AG04449 (cell line): Measurements from ENCODE around the gene DLEC1.
"Not testable (repeated sequence)": the region's sequence is repeated elsewhere in the genome, so short reads cannot be mapped to it uniquely, and the experiment has no call there.

Experiments
- CTCF ChIA-PET: fragments of 350-600 bp; formaldehyde crosslinking; extraction: SDS; loops from one replicate; lab custom pipeline; 2021; ENCODE audit warnings: antibody characterized with exemption; lab: Yijun Ruan, JAX
- POLR2A ChIA-PET: fragments of 400-600, 350-600 bp; formaldehyde crosslinking; extraction: SDS; loops from one replicate; lab custom pipeline; 2020; ENCODE audit warnings: antibody characterized with exemption, inconsistent platforms; lab: Yijun Ruan, JAX
- DNase-seq: peaks from one replicate; pipeline ENCODE4 v3.0.0-alpha.2; 2010; ENCODE audit warnings: low read depth, low spot score
- H3K4me3 ChIP-seq: 2 replicates; pipeline ENCODE4 v1.5.1; 2011; ENCODE audit warnings: low read depth, mild to moderate bottlenecking, control low read depth, low read length
- TF ChIP-seq, protein P1 (sequence below): IDR thresholded peaks from one replicate; pipeline ENCODE4 v1.5.1; 2011; ENCODE audit warnings: mild to moderate bottlenecking, moderate library complexity, low read length, control low read depth, inconsistent platforms; ENCODE audit not compliant: insufficient read depth; ENCODE audit errors: missing control alignments

The DLEC1 gene

DNA sequence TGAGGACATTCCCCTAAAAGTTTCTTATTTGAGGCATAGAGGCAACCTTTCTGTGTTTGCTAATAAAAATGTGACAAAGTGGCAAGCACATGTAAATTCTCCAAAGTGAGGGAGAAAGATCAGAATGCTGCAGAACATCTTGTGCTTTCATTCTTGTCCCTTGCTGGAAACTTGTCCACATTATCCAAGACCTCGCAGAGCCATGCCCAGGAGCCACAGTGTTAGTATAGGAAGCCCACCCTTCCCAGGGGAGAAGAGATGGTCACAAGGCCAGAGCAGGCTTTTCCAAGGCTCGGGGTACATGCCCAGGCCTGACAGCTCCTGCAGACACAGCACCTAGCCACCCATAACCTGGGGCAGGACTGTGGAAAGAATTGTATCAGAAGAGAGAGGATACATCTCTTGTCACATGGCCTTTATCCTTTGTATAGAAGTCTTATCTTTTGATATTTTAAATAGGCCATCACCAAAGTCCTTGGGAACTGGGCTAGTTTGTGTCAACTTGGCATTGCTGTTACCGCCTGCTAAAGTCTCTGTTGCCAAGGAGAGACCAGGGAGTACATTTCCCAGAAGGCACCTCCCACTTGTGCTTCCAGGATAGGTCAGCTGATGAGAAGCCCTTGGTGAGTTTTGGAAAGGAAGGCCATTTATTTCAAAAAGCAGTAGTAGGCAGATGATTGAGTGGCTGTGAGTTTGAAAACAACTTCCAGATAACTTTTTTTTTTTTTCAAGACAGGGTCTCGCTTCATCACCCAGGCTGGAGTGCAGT lies 10.5 kb downstream of the DLEC1 start:
- CTCF ChIA-PET, result no interaction called here

DNA sequence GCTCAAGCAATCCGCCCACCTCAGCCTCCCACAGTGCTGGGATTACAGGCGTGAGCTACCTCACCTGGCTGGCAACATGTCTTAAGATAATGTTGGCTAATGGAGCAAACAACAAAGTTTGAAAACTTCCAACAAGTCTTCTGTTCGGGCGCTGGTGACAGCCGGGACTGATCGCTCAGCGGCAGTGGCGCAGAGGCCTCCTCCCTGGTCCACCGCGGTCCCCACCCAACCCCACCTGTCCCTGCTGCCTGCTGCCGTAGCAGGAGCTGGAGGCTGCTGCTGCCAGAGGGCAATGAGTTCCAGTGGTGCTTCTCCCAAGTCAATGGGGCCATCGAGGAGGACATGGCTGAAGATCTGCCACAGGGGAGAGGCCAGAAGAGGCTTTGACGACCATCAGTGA lies 12.1 kb downstream of the DLEC1 start:
- CTCF ChIA-PET, result no interaction called here
- POLR2A ChIA-PET, result no interaction called here
- DNase-seq, result no peak

More for the DNA sequence above, 10.5 kb downstream of the DLEC1 start:
- POLR2A ChIA-PET, result no interaction called here
- no peak for DNase-seq
- TF ChIP-seq, protein P1, sequence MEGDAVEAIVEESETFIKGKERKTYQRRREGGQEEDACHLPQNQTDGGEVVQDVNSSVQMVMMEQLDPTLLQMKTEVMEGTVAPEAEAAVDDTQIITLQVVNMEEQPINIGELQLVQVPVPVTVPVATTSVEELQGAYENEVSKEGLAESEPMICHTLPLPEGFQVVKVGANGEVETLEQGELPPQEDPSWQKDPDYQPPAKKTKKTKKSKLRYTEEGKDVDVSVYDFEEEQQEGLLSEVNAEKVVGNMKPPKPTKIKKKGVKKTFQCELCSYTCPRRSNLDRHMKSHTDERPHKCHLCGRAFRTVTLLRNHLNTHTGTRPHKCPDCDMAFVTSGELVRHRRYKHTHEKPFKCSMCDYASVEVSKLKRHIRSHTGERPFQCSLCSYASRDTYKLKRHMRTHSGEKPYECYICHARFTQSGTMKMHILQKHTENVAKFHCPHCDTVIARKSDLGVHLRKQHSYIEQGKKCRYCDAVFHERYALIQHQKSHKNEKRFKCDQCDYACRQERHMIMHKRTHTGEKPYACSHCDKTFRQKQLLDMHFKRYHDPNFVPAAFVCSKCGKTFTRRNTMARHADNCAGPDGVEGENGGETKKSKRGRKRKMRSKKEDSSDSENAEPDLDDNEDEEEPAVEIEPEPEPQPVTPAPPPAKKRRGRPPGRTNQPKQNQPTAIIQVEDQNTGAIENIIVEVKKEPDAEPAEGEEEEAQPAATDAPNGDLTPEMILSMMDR, result no peak
- no peak overlapping the region for H3K4me3 ChIP-seq

DNA sequence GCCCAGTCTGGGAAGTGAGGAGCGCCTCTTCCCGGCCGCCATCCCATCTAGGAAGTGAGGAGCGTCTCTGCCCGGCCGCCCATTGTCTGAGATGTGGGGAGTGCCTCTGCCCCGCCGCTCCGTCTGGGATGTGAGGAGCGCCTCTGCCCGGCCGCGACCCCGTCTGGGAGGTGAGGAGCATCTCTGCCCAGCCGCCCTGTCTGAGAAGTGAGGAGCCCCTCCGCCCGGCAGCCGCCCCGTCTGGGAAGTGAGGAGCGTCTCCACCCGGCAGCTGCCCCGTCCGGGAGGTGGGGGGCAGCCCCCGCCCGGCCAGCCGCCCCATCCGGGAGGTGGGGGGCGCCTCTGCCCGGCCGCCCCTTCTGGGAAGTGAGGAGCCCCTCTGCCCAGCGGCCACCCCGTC lies 14.3 kb downstream of the DLEC1 start:
- CTCF ChIA-PET, DNase-seq, POLR2A ChIA-PET, H3K4me3 ChIP-seq: not testable (repeated sequence)

More for the DNA sequence above, 12.1 kb downstream of the DLEC1 start:
- H3K4me3 ChIP-seq, result no peak overlapping the region
- TF ChIP-seq, protein P1, result no peak

DNA sequence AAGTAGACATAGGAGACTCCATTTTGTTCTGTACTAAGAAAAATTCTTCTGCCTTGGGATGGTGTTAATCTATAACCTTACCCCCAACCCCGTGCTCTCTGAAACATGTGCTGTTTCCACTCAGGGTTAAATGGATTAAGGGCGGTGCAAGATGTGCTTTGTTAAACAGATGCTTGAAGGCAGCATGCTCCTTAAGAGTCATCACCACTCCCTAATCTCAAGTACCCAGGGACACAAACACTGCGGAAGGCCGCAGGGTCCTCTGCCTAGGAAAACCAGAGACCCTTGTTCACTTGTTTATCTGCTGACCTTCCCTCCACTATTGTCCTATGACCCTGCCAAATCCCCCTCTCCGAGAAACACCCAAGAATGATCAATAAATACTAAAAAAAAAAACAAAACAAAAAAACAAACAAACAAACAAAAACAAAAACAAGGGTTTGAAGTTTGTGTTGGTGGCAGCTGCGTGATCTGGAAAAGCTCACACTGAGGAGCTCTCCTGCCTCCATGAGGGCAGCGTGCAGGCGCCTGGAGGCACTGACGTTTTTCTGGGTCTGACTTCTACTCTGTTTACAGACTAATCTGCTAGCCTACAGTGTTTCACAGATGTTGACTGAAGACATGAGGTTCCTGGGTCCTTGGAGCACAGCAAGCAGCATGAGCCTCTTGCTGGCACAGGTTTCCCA lies 14.9 kb downstream of the DLEC1 start:
- DNase-seq, H3K4me3 ChIP-seq, CTCF ChIA-PET, POLR2A ChIA-PET: not testable (repeated sequence)

DNA sequence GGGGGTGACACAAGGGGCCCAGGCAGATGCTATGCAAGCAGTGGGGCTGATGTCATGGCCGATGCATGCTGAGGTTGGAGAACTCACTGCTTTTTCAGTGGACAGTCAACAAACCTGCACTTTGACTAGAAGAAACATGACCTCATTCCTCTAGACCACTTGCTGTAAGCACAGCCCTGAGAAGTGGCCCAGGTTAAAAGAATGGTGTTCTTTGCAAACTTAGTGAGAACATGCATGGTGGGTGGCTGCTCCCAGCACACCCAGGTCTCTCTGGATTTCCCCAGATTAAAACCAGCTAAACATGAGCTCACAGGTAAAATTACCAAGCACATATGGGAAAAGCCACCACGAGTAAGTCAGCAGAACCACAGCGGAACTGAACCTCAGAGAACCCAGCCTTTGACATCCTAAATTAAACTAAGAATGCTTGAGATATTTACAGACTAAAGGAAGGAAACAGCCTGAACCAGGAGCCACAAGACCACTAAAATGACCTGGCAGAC lies 15.5 kb downstream of the DLEC1 start:
- ChIA-PET POLR2A (no interaction called here), CTCF (no interaction called here)
- H3K4me3 ChIP-seq, result no peak overlapping the region
- no peak for DNase-seq
- TF ChIP-seq, protein P1, result no peak

DNA sequence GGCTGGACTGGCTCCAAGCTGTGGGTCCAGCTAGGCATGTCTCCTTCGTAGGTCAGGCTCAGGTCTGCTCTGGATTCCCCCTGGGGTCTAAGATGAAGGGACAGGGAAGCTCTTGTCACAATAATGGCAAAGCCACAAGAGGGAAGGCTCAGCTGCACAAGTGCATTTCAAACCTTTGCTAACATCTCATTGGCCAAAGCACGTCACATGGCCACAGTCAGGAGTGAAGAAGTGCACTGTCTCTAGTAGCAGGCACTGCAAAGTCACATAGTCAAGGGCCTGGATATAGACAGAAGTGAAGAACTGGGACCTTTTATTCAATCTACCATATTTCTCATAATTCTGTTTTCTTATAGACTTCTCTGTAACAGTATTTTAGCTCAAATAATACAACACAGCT lies 20.1 kb downstream of the DLEC1 start:
- TF ChIP-seq, protein P1, result no peak
- CTCF ChIA-PET, result no interaction called here
- DNase-seq, result no peak
- no peak overlapping the region for H3K4me3 ChIP-seq
- POLR2A ChIA-PET, result no interaction called here

DNA sequence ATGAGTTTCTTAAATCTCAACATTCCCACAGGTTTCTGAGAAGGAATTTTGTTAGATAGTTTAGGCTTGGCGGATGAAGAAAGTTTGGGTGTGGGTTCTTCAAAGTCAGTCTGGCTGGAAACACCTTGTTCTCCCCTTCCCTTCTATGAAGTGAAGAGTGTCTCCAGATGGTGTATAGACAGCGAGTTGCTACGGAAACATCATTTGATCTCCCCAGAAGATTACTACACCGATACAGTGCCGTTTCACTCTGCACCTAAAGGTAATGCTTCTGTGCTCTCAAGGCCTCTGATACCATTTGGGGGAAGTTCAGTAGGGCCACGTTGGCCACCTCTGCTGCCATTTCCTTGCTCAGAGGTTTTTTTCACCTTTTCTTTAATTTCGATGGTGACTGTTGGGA lies 20.6 kb downstream of the DLEC1 start:
- ChIA-PET CTCF (no interaction called here), POLR2A (interaction anchor here (0.6 kb wide), 1 partner anchor 10 kb away, joined by 3 read pairs; no protein-coding TSS in a partner anchor)

More for the DNA sequence above, 20.6 kb downstream of the DLEC1 start:
- no peak for DNase-seq
- no peak overlapping the region for H3K4me3 ChIP-seq
- TF ChIP-seq, protein P1, result no peak
